B cell (primary cell): Measurements from ENCODE around the gene PEX14. TPM values are rescaled to one million over a fixed set of nuclear protein-coding genes. Genes with fewer than 3 reads are reported as not detected.

Experiments used
- ATAC-seq: fragments of 200-7000 bp; cut with Tn5 transposase; one replicate; pipeline ENCODE4 v1.10.0; 2021; ENCODE audit warnings: low read depth, mild to moderate bottlenecking, moderate number of reproducible peaks, moderate library complexity
- CTCF ChIA-PET: fragments of 350-600 bp; sonication (Branson Sonifier 250); formaldehyde crosslinking; loops from one replicate; lab custom pipeline; 2021; ENCODE audit warnings: antibody characterized with exemption, inconsistent platforms; lab: Charles Lee
- POLR2A ChIA-PET: fragments of 350-600 bp; sonication (Branson Sonifier 250); formaldehyde crosslinking; loops from one replicate; lab custom pipeline; 2021; ENCODE audit warnings: antibody characterized with exemption; lab: Charles Lee
- DNase-seq: peaks from one replicate; pipeline ENCODE4 v3.0.0; 2013
- H2AFZ ChIP-seq: 2 replicates; pipeline ENCODE4 v1.6.1; 2012; ENCODE audit warnings: mild to moderate bottlenecking, low read depth, low read length; ENCODE audit not compliant: insufficient read depth, poor library complexity, severe bottlenecking
- H3K27ac ChIP-seq, 2 donors: 1 replicate in 1 of 2; 2 replicates in 1 of 2; pipeline ENCODE4 v1.5.1; 2012 to 2013; ENCODE audit warnings: low read length in 2 of 2, mild to moderate bottlenecking in 2 of 2, moderate library complexity in 1 of 2
- H3K27me3 ChIP-seq, 4 experiments: fragments of 200-600 bp in 1 of 4; sonication (generic) in 1 of 4; replicated peaks in 1 of 4; 1 replicate in 2 of 4; 2 replicates in 2 of 4; pipeline versions ENCODE4 v1.6.1 to v1.7.0; 2013 to 2016; ENCODE audit warnings: low read length in 3 of 4, mild to moderate bottlenecking in 2 of 4, mixed read lengths in 1 of 4, moderate library complexity in 1 of 4; ENCODE audit not compliant: insufficient read depth in 4 of 4, control insufficient read depth in 3 of 4; ENCODE audit errors: control extremely low read depth in 1 of 4
- H3K36me3 ChIP-seq, 2 experiments: replicated peaks in 1 of 2; 1 replicate in 1 of 2; 2 replicates in 1 of 2; pipeline versions ENCODE4 v1.6.1 to v1.7.1; 2013; ENCODE audit warnings: low read length in 1 of 2; ENCODE audit not compliant: insufficient read depth in 2 of 2, control insufficient read depth in 1 of 2; ENCODE audit errors: control extremely low read depth in 1 of 2, extremely low read depth in 1 of 2
- H3K4me1 ChIP-seq, 2 donors: fragments of 200-600 bp in 1 of 2; sonication (generic) in 1 of 2; 1 replicate in 1 of 2; 2 replicates in 1 of 2; pipeline versions ENCODE4 v1.5.1 to v1.6.1; 2013 to 2017; ENCODE audit warnings: low read length in 2 of 2; ENCODE audit not compliant: control insufficient read depth in 2 of 2, insufficient read depth in 2 of 2
- H3K4me2 ChIP-seq: replicated peaks from 2 replicates; pipeline ENCODE3; 2012; ENCODE audit warnings: mild to moderate bottlenecking, low read depth, low read length; ENCODE audit not compliant: poor library complexity, severe bottlenecking
- H3K4me3 ChIP-seq, 5 experiments: fragments of 200-600 bp in 1 of 5; sonication (generic) in 1 of 5; 1 replicate in 3 of 5; 2 replicates in 2 of 5; pipeline versions ENCODE4 v1.5.1 to v1.7.0; 2011 to 2016; ENCODE audit warnings: low read length in 4 of 5, mild to moderate bottlenecking in 4 of 5, low read depth in 2 of 5, control low read depth in 1 of 5, moderate library complexity in 1 of 5; ENCODE audit not compliant: insufficient read depth in 1 of 5; ENCODE audit errors: control extremely low read depth in 1 of 5, extremely low read depth in 1 of 5
- H3K79me2 ChIP-seq: fragments of 200-600 bp; sonication (generic); one replicate; pipeline ENCODE4 v1.6.0; 2016; ENCODE audit warnings: low read length; ENCODE audit not compliant: control insufficient read depth, insufficient read depth
- H3K9ac ChIP-seq: fragments of 200-600 bp; sonication (generic); 2 replicates; pipeline ENCODE4 v1.6.1; 2017; ENCODE audit warnings: mild to moderate bottlenecking, low read length, moderate library complexity
- H3K9me3 ChIP-seq, 3 donors: one replicate each; pipeline versions ENCODE4 v1.6.1 to v1.7.1; 2013; ENCODE audit warnings: low read length in 2 of 3; ENCODE audit not compliant: control insufficient read depth in 2 of 3, insufficient read depth in 1 of 3; ENCODE audit errors: control extremely low read depth in 1 of 3
- H4K20me1 ChIP-seq: 2 replicates; pipeline ENCODE4 v1.6.0; 2012; ENCODE audit warnings: mild to moderate bottlenecking, low read length; ENCODE audit not compliant: insufficient read depth, control insufficient read depth, poor library complexity, severe bottlenecking
- H3K27ac Mint-ChIP-seq: one replicate; pipeline ENCODE4 v1.8.0; 2021; ENCODE audit warnings: mixed read lengths
- H3K27me3 Mint-ChIP-seq: one replicate; pipeline ENCODE4 v1.8.0; 2021; ENCODE audit warnings: mixed read lengths
- H3K4me1 Mint-ChIP-seq: one replicate; pipeline ENCODE4 v1.8.0; 2021; ENCODE audit warnings: mixed read lengths
- H3K4me3 Mint-ChIP-seq: one replicate; pipeline ENCODE4 v1.8.0; 2021; ENCODE audit warnings: mixed read lengths
- H3K9me3 Mint-ChIP-seq: one replicate; pipeline ENCODE4 v1.8.0; 2022; ENCODE audit warnings: mixed read lengths; ENCODE audit not compliant: insufficient read depth
- EZH2 ChIP-seq: IDR thresholded peaks from 2 replicates; pipeline ENCODE4 v1.6.1; 2012; ENCODE audit warnings: borderline replicate concordance, low read depth, mild to moderate bottlenecking, moderate library complexity, low read length; ENCODE audit not compliant: insufficient read depth, poor library complexity, severe bottlenecking
- WGBS: methylation state at CpG from one replicate; pipeline ENCODE4 v1.1.5; 2013; ENCODE audit warnings: missing lambda C conversion rate; ENCODE audit not compliant: insufficient coverage; 5-methylcytosine and 5-hydroxymethylcytosine counted together
- intact Hi-C: fragments of 100-400 bp; cut with micrococcal nuclease; formaldehyde crosslinking; loops from one replicate; pipeline ENCODE4 v1.10.0; 2022
- polyA plus RNA-seq: library from polyadenylated mRNA; depleted of rRNA; stranded (reverse); fragments of >200 nt; gene quantifications from 2 replicates; pipeline ENCODE4 v1.2.3, GENCODE V29; 2012
- total RNA-seq, 2 donors: library from RNA; stranded (reverse); fragments of 120-200 nt in 1 of 2; gene quantifications; 1 replicate in 1 of 2; 2 replicates in 1 of 2; pipeline versions ENCODE4 v1.2.3 to v1.2.4, GENCODE V29; 2013 to 2022
- TF ChIP-seq, protein P1 (sequence below): fragments of 200-600 bp; IDR thresholded peaks from one replicate; pipeline ENCODE4 v1.8.0; 2022; ENCODE audit warnings: antibody characterized with exemption, mild to moderate bottlenecking

PEX14 gene
- total and polyA plus RNA-seq, 2 donors (not counting 1 experiment from before 2014, with no cell fraction given), result 14.1 to 19.3 TPM

DNA sequence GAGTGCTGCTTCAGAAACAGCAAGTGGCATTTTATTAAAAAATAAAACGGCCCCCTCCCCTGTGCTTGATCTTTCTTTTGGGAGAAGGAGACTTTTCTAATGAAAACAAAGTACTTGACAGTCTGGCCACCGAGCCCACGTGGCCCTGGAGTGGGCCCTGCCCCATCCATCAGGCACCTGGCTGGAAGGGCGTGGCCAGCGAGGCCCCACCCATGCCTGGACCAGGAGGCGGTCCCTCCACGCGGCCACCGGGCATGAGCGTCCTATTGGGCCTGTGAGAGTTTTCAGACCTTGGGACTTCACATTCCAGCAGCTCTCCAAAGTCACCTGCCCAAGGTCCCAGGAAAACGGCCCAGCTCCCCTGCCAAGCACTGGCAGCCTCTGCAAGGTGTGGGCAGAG lies 177.0 kb downstream of the PEX14 start:
- ChIA-PET CTCF (no interaction called here), POLR2A (no interaction called here)
- Histone ChIP-seq H4K20me1 (no peaks in the 10 kb centered on the region), H3K9me3 (no peaks in the 10 kb centered on the region), H3K4me1 (no peaks in the 10 kb centered on the region), H3K36me3 (peaks cover 0 to 3% of the 10 kb centered on the region in 2 experiments), H3K27me3 (no peaks in the 10 kb centered on the region), H3K79me2 (no peaks in the 10 kb centered on the region), H3K4me2 (no peak overlapping the region), H2AFZ (no peak overlapping the region), H3K27ac (no peak overlapping the region), H3K4me3 (no peak overlapping the region), H3K9ac (no peak overlapping the region)
- Mint-ChIP-seq H3K27ac (no peak overlapping the region), H3K4me3 (no peak overlapping the region), H3K27me3 (no peaks in the 10 kb centered on the region), H3K9me3 (no peaks in the 10 kb centered on the region), H3K4me1 (no peaks in the 10 kb centered on the region)
- no peak for DNase-seq
- intact Hi-C loops, result no loop called here
- ATAC-seq, result peak; percentile 28
- WGBS, result 88% methylated on average over 9 of the region's 11 CpGs
- no peak for TF ChIP-seq EZH2
- TF ChIP-seq, protein P1, sequence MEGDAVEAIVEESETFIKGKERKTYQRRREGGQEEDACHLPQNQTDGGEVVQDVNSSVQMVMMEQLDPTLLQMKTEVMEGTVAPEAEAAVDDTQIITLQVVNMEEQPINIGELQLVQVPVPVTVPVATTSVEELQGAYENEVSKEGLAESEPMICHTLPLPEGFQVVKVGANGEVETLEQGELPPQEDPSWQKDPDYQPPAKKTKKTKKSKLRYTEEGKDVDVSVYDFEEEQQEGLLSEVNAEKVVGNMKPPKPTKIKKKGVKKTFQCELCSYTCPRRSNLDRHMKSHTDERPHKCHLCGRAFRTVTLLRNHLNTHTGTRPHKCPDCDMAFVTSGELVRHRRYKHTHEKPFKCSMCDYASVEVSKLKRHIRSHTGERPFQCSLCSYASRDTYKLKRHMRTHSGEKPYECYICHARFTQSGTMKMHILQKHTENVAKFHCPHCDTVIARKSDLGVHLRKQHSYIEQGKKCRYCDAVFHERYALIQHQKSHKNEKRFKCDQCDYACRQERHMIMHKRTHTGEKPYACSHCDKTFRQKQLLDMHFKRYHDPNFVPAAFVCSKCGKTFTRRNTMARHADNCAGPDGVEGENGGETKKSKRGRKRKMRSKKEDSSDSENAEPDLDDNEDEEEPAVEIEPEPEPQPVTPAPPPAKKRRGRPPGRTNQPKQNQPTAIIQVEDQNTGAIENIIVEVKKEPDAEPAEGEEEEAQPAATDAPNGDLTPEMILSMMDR, result no peak

DNA sequence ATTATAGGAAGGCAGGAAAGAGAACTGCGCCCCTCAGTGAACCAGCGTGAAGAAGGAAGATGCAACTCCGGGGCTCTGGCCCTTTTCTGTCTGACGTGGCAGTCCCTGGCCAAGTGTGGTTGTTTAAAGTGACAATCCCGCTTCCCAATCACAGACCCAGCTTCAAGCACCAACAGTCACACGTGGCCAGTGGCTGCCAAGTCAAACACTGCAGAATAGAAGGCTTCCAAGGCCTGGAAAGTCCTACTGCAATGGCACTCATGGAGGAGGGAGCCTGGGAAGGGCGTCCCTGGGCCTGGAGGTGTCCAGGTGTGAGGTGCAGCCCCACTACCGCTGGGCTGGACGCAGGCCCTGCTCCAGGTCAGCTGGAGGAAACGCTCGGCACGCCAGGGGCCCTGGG lies 177.9 kb downstream of the PEX14 start:
- Mint-ChIP-seq H3K9me3 (no peaks in the 10 kb centered on the region), H3K4me1 (no peaks in the 10 kb centered on the region), H3K4me3 (no peak overlapping the region), H3K27ac (no peak overlapping the region), H3K27me3 (no peaks in the 10 kb centered on the region)
- Histone ChIP-seq H3K4me2 (no peak overlapping the region), H2AFZ (no peak overlapping the region), H3K27me3 (no peaks in the 10 kb centered on the region), H3K4me1 (no peaks in the 10 kb centered on the region), H3K36me3 (peaks cover 0 to 3% of the 10 kb centered on the region in 2 experiments), H3K79me2 (no peaks in the 10 kb centered on the region), H4K20me1 (no peaks in the 10 kb centered on the region), H3K9me3 (no peaks in the 10 kb centered on the region), H3K27ac (no peak overlapping the region), H3K9ac (no peak overlapping the region), H3K4me3 (no peak overlapping the region)
- CTCF ChIA-PET, result no interaction called here
- ATAC-seq (no peak), DNase-seq (no peak)
- TF ChIP-seq, protein P1, result no peak
- TF ChIP-seq EZH2, result no peak
- intact Hi-C loops, result no loop called here
- 93% methylated on average over 10 of the region's 12 CpGs for WGBS
- POLR2A ChIA-PET, result no interaction called here
